Trophoblast cell (in vitro differentiated cells and primary cell): Measurements from ENCODE around the gene LRP1.

Source experiments
- DNase-seq, 2 donors: peaks; one replicate each; pipeline ENCODE4 v3.0.0-alpha.2; 2016
- H2AFZ ChIP-seq: 2 replicates; pipeline ENCODE4 v1.6.1; 2013; ENCODE audit warnings: low read length, moderate library complexity, mild to moderate bottlenecking; ENCODE audit not compliant: insufficient read depth, poor library complexity
- H2AK5ac ChIP-seq: 2 replicates; pipeline ENCODE4 v1.6.1; 2013; ENCODE audit warnings: mild to moderate bottlenecking, low read length
- H2BK120ac ChIP-seq: 2 replicates; pipeline ENCODE4 v1.6.1; 2013; ENCODE audit warnings: low read length, mild to moderate bottlenecking, moderate library complexity; ENCODE audit not compliant: insufficient read depth, poor library complexity
- H2BK12ac ChIP-seq: 2 replicates; pipeline ENCODE4 v1.6.1; 2013; ENCODE audit warnings: mild to moderate bottlenecking, low read length, moderate library complexity
- H2BK5ac ChIP-seq: 2 replicates; pipeline ENCODE4 v1.6.1; 2013; ENCODE audit warnings: low read length, low read depth, moderate library complexity, mild to moderate bottlenecking; ENCODE audit not compliant: poor library complexity
- H3K14ac ChIP-seq: 2 replicates; pipeline ENCODE4 v1.6.1; 2013; ENCODE audit warnings: mild to moderate bottlenecking, low read length
- H3K18ac ChIP-seq: 2 replicates; pipeline ENCODE4 v1.6.1; 2013; ENCODE audit warnings: mild to moderate bottlenecking, low read length
- H3K23ac ChIP-seq: 2 replicates; pipeline ENCODE4 v1.6.1; 2013; ENCODE audit warnings: low read length
- H3K27ac ChIP-seq: 2 replicates; pipeline ENCODE4 v1.5.1; 2013; ENCODE audit warnings: low read depth, mild to moderate bottlenecking, inconsistent platforms, low read length, moderate library complexity
- H3K27me3 ChIP-seq: 2 replicates; pipeline ENCODE4 v1.6.1; 2013; ENCODE audit warnings: inconsistent platforms, mild to moderate bottlenecking, low read length, moderate library complexity; ENCODE audit not compliant: insufficient read depth
- H3K36me3 ChIP-seq, 2 experiments: 1 replicate in 1 of 2; 2 replicates in 1 of 2; pipeline ENCODE4 v1.6.1; 2013; ENCODE audit warnings: low read length in 2 of 2, mild to moderate bottlenecking in 2 of 2, moderate library complexity in 1 of 2; ENCODE audit not compliant: insufficient read depth in 2 of 2, control insufficient read depth in 1 of 2
- H3K4ac ChIP-seq: 2 replicates; pipeline ENCODE4 v1.6.1; 2013; ENCODE audit warnings: low read depth, mild to moderate bottlenecking, low read length, moderate library complexity
- H3K4me1 ChIP-seq, 2 experiments: 1 replicate in 1 of 2; 2 replicates in 1 of 2; pipeline ENCODE4 v1.6.1; 2013; ENCODE audit warnings: low read length in 2 of 2, mild to moderate bottlenecking in 2 of 2, moderate library complexity in 1 of 2; ENCODE audit not compliant: insufficient read depth in 2 of 2, control insufficient read depth in 1 of 2
- H3K4me2 ChIP-seq: 2 replicates; pipeline ENCODE4 v1.6.1; 2013; ENCODE audit warnings: inconsistent platforms, mild to moderate bottlenecking, low read length, moderate library complexity
- H3K4me3 ChIP-seq: 2 replicates; pipeline ENCODE4 v1.5.1; 2013; ENCODE audit warnings: mild to moderate bottlenecking, low read depth, low read length, inconsistent platforms
- H3K79me1 ChIP-seq: one replicate; pipeline ENCODE4 v1.6.1; 2013; ENCODE audit warnings: low read length
- H3K79me2 ChIP-seq: 2 replicates; pipeline ENCODE4 v1.6.1; 2013; ENCODE audit warnings: low read length, mild to moderate bottlenecking; ENCODE audit not compliant: control insufficient read depth, insufficient read depth, poor library complexity
- H3K9ac ChIP-seq: 2 replicates; pipeline ENCODE4 v1.6.1; 2013; ENCODE audit warnings: mild to moderate bottlenecking, low read length
- H3K9me3 ChIP-seq: 2 replicates; pipeline ENCODE4 v1.6.1; 2013; ENCODE audit warnings: low read depth, mild to moderate bottlenecking, control low read depth, inconsistent platforms, low read length; ENCODE audit not compliant: insufficient read depth
- H4K12ac ChIP-seq: 2 replicates; pipeline ENCODE4 v1.6.1; 2013; ENCODE audit warnings: low read depth, mild to moderate bottlenecking, low read length, moderate library complexity
- H4K8ac ChIP-seq: 2 replicates; pipeline ENCODE4 v1.6.1; 2013; ENCODE audit warnings: low read depth, mild to moderate bottlenecking, low read length, moderate library complexity
- H4K91ac ChIP-seq: one replicate; pipeline ENCODE4 v1.6.1; 2013; ENCODE audit warnings: low read depth, mild to moderate bottlenecking, low read length, moderate library complexity
- WGBS: extraction: QIAGEN DNeasy Blood & Tissue Kit; methylation state at CpG from one replicate; pipeline ENCODE4 v1.1.7; 2013; ENCODE audit warnings: missing lambda C conversion rate; ENCODE audit not compliant: insufficient read length, insufficient coverage; ENCODE audit errors: extremely low coverage; 5-methylcytosine and 5-hydroxymethylcytosine counted together

Gene LRP1

GRCh38 chr12:57203791-57204190, 75.5 kb downstream of the LRP1 start:
- H3K4me1 ChIP-seq: no peaks in the 10 kb centered on the region
- no peak overlapping the region for H2BK120ac ChIP-seq
- no peak overlapping the region for H2BK5ac ChIP-seq
- no peak overlapping the region for H2BK12ac ChIP-seq
- no peaks in the 10 kb centered on the region for H3K79me2 ChIP-seq
- H3K79me1 ChIP-seq: no peaks in the 10 kb centered on the region
- H3K4me3 ChIP-seq: no peak overlapping the region
- no peak for DNase-seq
- H3K23ac ChIP-seq: no peak overlapping the region
- H3K18ac ChIP-seq: no peak overlapping the region
- H3K4ac ChIP-seq: no peak overlapping the region
- no peak overlapping the region for H3K14ac ChIP-seq
- no peak overlapping the region for H4K8ac ChIP-seq
- H3K27ac ChIP-seq: no peak overlapping the region
- no CpG with 5 or more reads among the region's 11 CpGs for WGBS
- H3K4me2 ChIP-seq: no peak overlapping the region
- H3K9me3 ChIP-seq: peaks cover 4% of the 10 kb centered on the region
- no peak overlapping the region for H2AK5ac ChIP-seq
- H3K27me3 ChIP-seq: no peaks in the 10 kb centered on the region
- no peak overlapping the region for H4K12ac ChIP-seq
- no peak overlapping the region for H3K9ac ChIP-seq
- no peak overlapping the region for H4K91ac ChIP-seq
- H2AFZ ChIP-seq: no peak overlapping the region
- H3K36me3 ChIP-seq: peaks cover 94% of the 10 kb centered on the region in 2 experiments

DNA sequence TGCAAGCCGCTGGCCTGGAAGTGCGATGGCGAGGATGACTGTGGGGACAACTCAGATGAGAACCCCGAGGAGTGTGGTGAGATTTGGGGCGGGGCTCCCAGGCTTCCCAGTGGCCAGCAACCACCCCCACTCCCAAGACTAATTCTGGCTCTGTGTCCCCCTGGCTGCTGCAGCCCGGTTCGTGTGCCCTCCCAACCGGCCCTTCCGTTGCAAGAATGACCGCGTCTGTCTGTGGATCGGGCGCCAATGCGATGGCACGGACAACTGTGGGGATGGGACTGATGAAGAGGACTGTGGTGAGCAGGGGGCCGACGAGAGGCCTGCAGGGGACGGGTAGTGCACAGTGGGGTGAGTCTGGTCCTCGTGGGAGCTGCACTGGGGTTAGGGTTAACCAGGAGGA, 76.2 kb downstream of the LRP1 start:
- Histone ChIP-seq H3K27ac (no peak overlapping the region), H4K12ac (no peak overlapping the region), H3K4me3 (no peak overlapping the region), H3K4ac (no peak overlapping the region), H2BK5ac (no peak overlapping the region), H3K23ac (no peak overlapping the region), H3K27me3 (no peaks in the 10 kb centered on the region), H2BK120ac (no peak overlapping the region), H3K14ac (no peak overlapping the region), H3K4me2 (no peak overlapping the region), H3K4me1 (no peaks in the 10 kb centered on the region), H3K9ac (no peak overlapping the region), H4K91ac (no peak overlapping the region), H3K79me1 (no peaks in the 10 kb centered on the region), H2BK12ac (no peak overlapping the region), H4K8ac (no peak overlapping the region), H3K18ac (no peak overlapping the region), H3K9me3 (peaks cover 4% of the 10 kb centered on the region), H3K36me3 (peaks cover 94% of the 10 kb centered on the region in 2 experiments), H3K79me2 (no peaks in the 10 kb centered on the region), H2AK5ac (no peak overlapping the region), H2AFZ (no peak overlapping the region)
- DNase-seq: no peak
- no CpG with 5 or more reads among the region's 19 CpGs for WGBS

GRCh38 chr12:57205186-57205585, 76.9 kb downstream of the LRP1 start:
- H2BK12ac ChIP-seq: no peak overlapping the region
- no peaks in the 10 kb centered on the region for H3K4me1 ChIP-seq
- no peak overlapping the region for H3K9ac ChIP-seq
- H3K18ac ChIP-seq: no peak overlapping the region
- no peak for DNase-seq
- H2AFZ ChIP-seq: no peak overlapping the region
- WGBS: no CpG with 5 or more reads among the region's 26 CpGs
- H3K9me3 ChIP-seq: peaks cover 4% of the 10 kb centered on the region
- H3K79me2 ChIP-seq: no peaks in the 10 kb centered on the region
- H3K27me3 ChIP-seq: no peaks in the 10 kb centered on the region
- H4K12ac ChIP-seq: no peak overlapping the region
- H3K4ac ChIP-seq: no peak overlapping the region
- peaks cover 94 to 95% of the 10 kb centered on the region in 2 experiments for H3K36me3 ChIP-seq
- H2AK5ac ChIP-seq: no peak overlapping the region
- no peak overlapping the region for H3K27ac ChIP-seq
- H3K4me2 ChIP-seq: no peak overlapping the region
- H4K8ac ChIP-seq: no peak overlapping the region
- no peak overlapping the region for H3K4me3 ChIP-seq
- no peak overlapping the region for H2BK5ac ChIP-seq
- no peak overlapping the region for H2BK120ac ChIP-seq
- no peak overlapping the region for H4K91ac ChIP-seq
- no peak overlapping the region for H3K14ac ChIP-seq
- no peaks in the 10 kb centered on the region for H3K79me1 ChIP-seq
- H3K23ac ChIP-seq: no peak overlapping the region

- Histone ChIP-seq H3K4me2 (no peak overlapping the region), H2AFZ (no peak overlapping the region), H2AK5ac (no peak overlapping the region), H3K36me3 (peaks cover 95% of the 10 kb centered on the region in 2 experiments), H3K27ac (no peak overlapping the region), H3K18ac (no peak overlapping the region), H3K14ac (no peak overlapping the region), H3K9ac (no peak overlapping the region), H3K23ac (no peak overlapping the region), H3K79me2 (no peaks in the 10 kb centered on the region), H4K8ac (no peak overlapping the region), H3K4me3 (peak overlapping the region; percentile 18), H4K12ac (no peak overlapping the region), H2BK120ac (no peak overlapping the region), H3K4ac (no peak overlapping the region), H3K27me3 (no peaks in the 10 kb centered on the region), H2BK12ac (no peak overlapping the region), H3K79me1 (no peaks in the 10 kb centered on the region), H2BK5ac (no peak overlapping the region), H3K4me1 (no peaks in the 10 kb centered on the region), H3K9me3 (peaks cover 4% of the 10 kb centered on the region), H4K91ac (no peak overlapping the region)
- WGBS: no CpG with 5 or more reads among the region's 7 CpGs
- DNase-seq: no peak
Measured at GRCh38 chr12:57205931-57206330, 77.6 kb downstream of the LRP1 start.
